GM12891 (cell line): Measurements from ENCODE around the gene APLP1.

Source experiments
- POLR2A ChIP-seq: IDR thresholded peaks from 2 replicates; pipeline ENCODE4 v1.6.1; 2011; ENCODE audit warnings: low read depth, low read length, control low read depth
- SPI1 ChIP-seq: IDR thresholded peaks from 2 replicates; pipeline ENCODE4 v1.6.1; 2011; ENCODE audit warnings: low read depth, low read length, control low read depth
- TAF1 ChIP-seq: IDR thresholded peaks from 2 replicates; pipeline ENCODE4 v1.6.1; 2011; ENCODE audit warnings: low read depth, low read length, control low read depth

GRCh38 chr19:35907377-35907745 is 39.0 kb downstream of the APLP1 start:
- TF ChIP-seq POLR2A (no peak), TAF1 (no peak), SPI1 (no peak)
